ENCODE results near the gene GPR35.
"Not testable (repeated sequence)": the region's sequence is repeated elsewhere in the genome, so short reads cannot be mapped to it uniquely, and the experiment has no call there.

The GPR35 gene

GRCh38 chr2:240659883-240660282, 34.6 kb downstream of the GPR35 start:
- H3K4me1 ChIP-seq (ENCODE audit: control insufficient read depth, insufficient read depth, low read length); H3K4me3 ChIP-seq (ENCODE audit: low read length); H3K9ac ChIP-seq (ENCODE audit: low read length); DNase-seq (ENCODE audit: low read depth); H3K36me3 ChIP-seq (ENCODE audit: control insufficient read depth, insufficient read depth, low read length, severe bottlenecking): not testable (repeated sequence)
- Histone ChIP-seq H3K9me3 (ENCODE audit: control insufficient read depth, low read length) (peaks cover 19% of the 10 kb centered on the region), H3K27me3 (replicated peaks; ENCODE audit: control insufficient read depth, insufficient read depth, low read length) (peaks cover 53% of the 10 kb centered on the region)

- Histone ChIP-seq H3K9me3 (ENCODE audit: control insufficient read depth, low read length) (peaks cover 25% of the 10 kb centered on the region), H3K4me1 (ENCODE audit: control insufficient read depth, insufficient read depth, low read length) (no peaks in the 10 kb centered on the region), H3K4me3 (ENCODE audit: low read length) (no peak overlapping the region), H3K27me3 (replicated peaks; ENCODE audit: control insufficient read depth, insufficient read depth, low read length) (peaks cover 44% of the 10 kb centered on the region), H3K36me3 (ENCODE audit: control insufficient read depth, insufficient read depth, low read length, severe bottlenecking) (no peaks in the 10 kb centered on the region), H3K9ac (ENCODE audit: low read length) (no peak overlapping the region)
- DNase-seq (ENCODE audit: low read depth), result no peak
Observed at GRCh38 chr2:240662681-240663080, 37.4 kb downstream of the GPR35 start.

- no peaks in the 10 kb centered on the region for H3K36me3 ChIP-seq (ENCODE audit: control insufficient read depth, insufficient read depth, low read length, severe bottlenecking)
- H3K4me3 ChIP-seq (ENCODE audit: low read length), result no peak overlapping the region
- H3K9me3 ChIP-seq (ENCODE audit: control insufficient read depth, low read length), result peaks cover 23% of the 10 kb centered on the region
- H3K27me3 ChIP-seq (replicated peaks; ENCODE audit: control insufficient read depth, insufficient read depth, low read length), result peaks cover 48% of the 10 kb centered on the region
- no peak overlapping the region for H3K9ac ChIP-seq (ENCODE audit: low read length)
- H3K4me1 ChIP-seq (ENCODE audit: control insufficient read depth, insufficient read depth, low read length), result no peaks in the 10 kb centered on the region
- DNase-seq (ENCODE audit: low read depth), result no peak
Observed at GRCh38 chr2:240663546-240664190, 38.4 kb downstream of the GPR35 start.

- no peak for DNase-seq (ENCODE audit: low read depth)
- H3K9ac ChIP-seq (ENCODE audit: low read length), result no peak overlapping the region
- no peak overlapping the region for H3K4me3 ChIP-seq (ENCODE audit: low read length)
- no peaks in the 10 kb centered on the region for H3K4me1 ChIP-seq (ENCODE audit: control insufficient read depth, insufficient read depth, low read length)
- no peaks in the 10 kb centered on the region for H3K36me3 ChIP-seq (ENCODE audit: control insufficient read depth, insufficient read depth, low read length, severe bottlenecking)
- peaks cover 44% of the 10 kb centered on the region for H3K27me3 ChIP-seq (replicated peaks; ENCODE audit: control insufficient read depth, insufficient read depth, low read length)
- peaks cover 22% of the 10 kb centered on the region for H3K9me3 ChIP-seq (ENCODE audit: control insufficient read depth, low read length)
Observed at GRCh38 chr2:240664622-240665021, 39.3 kb downstream of the GPR35 start.

- Histone ChIP-seq H3K9me3 (ENCODE audit: control insufficient read depth, low read length) (peaks cover 5% of the 10 kb centered on the region), H3K9ac (ENCODE audit: low read length) (no peak overlapping the region), H3K4me3 (ENCODE audit: low read length) (no peak overlapping the region), H3K4me1 (ENCODE audit: control insufficient read depth, insufficient read depth, low read length) (no peaks in the 10 kb centered on the region), H3K36me3 (ENCODE audit: control insufficient read depth, insufficient read depth, low read length, severe bottlenecking) (no peaks in the 10 kb centered on the region), H3K27me3 (replicated peaks; ENCODE audit: control insufficient read depth, insufficient read depth, low read length) (peaks cover 64% of the 10 kb centered on the region)
- no peak for DNase-seq (ENCODE audit: low read depth)
Observed at GRCh38 chr2:240670402-240670801, 45.1 kb downstream of the GPR35 start.

- H3K9me3 ChIP-seq (ENCODE audit: control insufficient read depth, low read length), result no peaks in the 10 kb centered on the region
- no peaks in the 10 kb centered on the region for H3K36me3 ChIP-seq (ENCODE audit: control insufficient read depth, insufficient read depth, low read length, severe bottlenecking)
- no peak overlapping the region for H3K9ac ChIP-seq (ENCODE audit: low read length)
- H3K27me3 ChIP-seq (replicated peaks; ENCODE audit: control insufficient read depth, insufficient read depth, low read length), result peaks cover 62% of the 10 kb centered on the region
- H3K4me3 ChIP-seq (ENCODE audit: low read length), result no peak overlapping the region
- no peak for DNase-seq (ENCODE audit: low read depth)
- H3K4me1 ChIP-seq (ENCODE audit: control insufficient read depth, insufficient read depth, low read length), result no peaks in the 10 kb centered on the region
Observed at GRCh38 chr2:240670950-240671349, 45.7 kb downstream of the GPR35 start.

GRCh38 chr2:240672076-240672700, 46.9 kb downstream of the GPR35 start:
- no peak overlapping the region for H3K9ac ChIP-seq (ENCODE audit: low read length)

GRCh38 chr2:240672701-240673190, 47.5 kb downstream of the GPR35 start:
- no peak overlapping the region for H3K9ac ChIP-seq (ENCODE audit: low read length)
- H3K9me3 ChIP-seq (ENCODE audit: control insufficient read depth, low read length), result no peaks in the 10 kb centered on the region
- DNase-seq (ENCODE audit: low read depth), result no peak
- peaks cover 48% of the 10 kb centered on the region for H3K27me3 ChIP-seq (replicated peaks; ENCODE audit: control insufficient read depth, insufficient read depth, low read length)
- no peaks in the 10 kb centered on the region for H3K36me3 ChIP-seq (ENCODE audit: control insufficient read depth, insufficient read depth, low read length, severe bottlenecking)
- H3K4me1 ChIP-seq (ENCODE audit: control insufficient read depth, insufficient read depth, low read length), result no peaks in the 10 kb centered on the region
- no peak overlapping the region for H3K4me3 ChIP-seq (ENCODE audit: low read length)

More at GRCh38 chr2:240672076-240672700, 46.9 kb downstream of the GPR35 start:
- Histone ChIP-seq H3K4me1 (ENCODE audit: control insufficient read depth, insufficient read depth, low read length) (no peaks in the 10 kb centered on the region), H3K4me3 (ENCODE audit: low read length) (no peak overlapping the region), H3K36me3 (ENCODE audit: control insufficient read depth, insufficient read depth, low read length, severe bottlenecking) (no peaks in the 10 kb centered on the region), H3K27me3 (replicated peaks; ENCODE audit: control insufficient read depth, insufficient read depth, low read length) (peaks cover 53% of the 10 kb centered on the region), H3K9me3 (ENCODE audit: control insufficient read depth, low read length) (no peaks in the 10 kb centered on the region)
- no peak for DNase-seq (ENCODE audit: low read depth)

GRCh38 chr2:240674461-240675184, 49.3 kb downstream of the GPR35 start:
- not testable (repeated sequence) for H3K9me3 ChIP-seq (ENCODE audit: control insufficient read depth, low read length); H3K9ac ChIP-seq (ENCODE audit: low read length); H3K36me3 ChIP-seq (ENCODE audit: control insufficient read depth, insufficient read depth, low read length, severe bottlenecking); DNase-seq (ENCODE audit: low read depth); H3K4me1 ChIP-seq (ENCODE audit: control insufficient read depth, insufficient read depth, low read length); H3K4me3 ChIP-seq (ENCODE audit: low read length)
- H3K27me3 ChIP-seq (replicated peaks; ENCODE audit: control insufficient read depth, insufficient read depth, low read length), result peaks cover 40% of the 10 kb centered on the region

GRCh38 chr2:240675345-240675744, 50.1 kb downstream of the GPR35 start:
- H3K4me3 ChIP-seq (ENCODE audit: low read length); H3K9me3 ChIP-seq (ENCODE audit: control insufficient read depth, low read length); H3K9ac ChIP-seq (ENCODE audit: low read length); H3K4me1 ChIP-seq (ENCODE audit: control insufficient read depth, insufficient read depth, low read length); DNase-seq (ENCODE audit: low read depth); H3K36me3 ChIP-seq (ENCODE audit: control insufficient read depth, insufficient read depth, low read length, severe bottlenecking): not testable (repeated sequence)
- H3K27me3 ChIP-seq (replicated peaks; ENCODE audit: control insufficient read depth, insufficient read depth, low read length), result peaks cover 32% of the 10 kb centered on the region

- H3K27me3 ChIP-seq (replicated peaks; ENCODE audit: control insufficient read depth, insufficient read depth, low read length), result peaks cover 12% of the 10 kb centered on the region
- H3K9me3 ChIP-seq (ENCODE audit: control insufficient read depth, low read length); H3K9ac ChIP-seq (ENCODE audit: low read length); H3K4me1 ChIP-seq (ENCODE audit: control insufficient read depth, insufficient read depth, low read length); H3K36me3 ChIP-seq (ENCODE audit: control insufficient read depth, insufficient read depth, low read length, severe bottlenecking); DNase-seq (ENCODE audit: low read depth); H3K4me3 ChIP-seq (ENCODE audit: low read length): not testable (repeated sequence)
Observed at GRCh38 chr2:240678043-240678442, 52.8 kb downstream of the GPR35 start.

All from adipocyte (in vitro differentiated cells).